CD4-positive, alpha-beta T cell treated with Interleukin-10 for 1 hour (primary cell): ENCODE measurements around the gene SPSB3.
"Not testable (repeated sequence)": the region's sequence is repeated elsewhere in the genome, so short reads cannot be mapped to it uniquely, and the experiment has no call there.

Experiments
- DNase-seq: peaks from one replicate; pipeline ENCODE4 v3.0.0-alpha.2; 2020

SPSB3 gene

DNA sequence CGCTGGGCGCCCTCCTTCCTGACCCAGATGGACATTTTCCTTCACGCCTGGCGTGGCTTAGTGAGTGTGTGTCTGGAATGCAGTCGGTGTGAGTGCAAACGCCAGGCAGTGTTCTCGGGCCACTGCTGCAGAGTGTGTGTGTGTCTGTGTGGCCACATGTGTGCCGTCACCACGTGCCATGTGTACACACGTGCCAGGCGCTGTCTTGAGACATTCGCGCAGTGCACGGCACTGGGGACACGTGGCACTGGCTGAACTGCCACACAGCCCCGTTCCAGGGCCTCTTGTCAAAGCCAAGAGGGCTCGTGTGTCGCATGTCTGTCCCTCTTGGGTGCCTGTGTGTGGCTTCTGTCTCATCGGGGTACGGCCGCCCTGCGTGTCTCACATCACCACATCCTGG lies 47.6 kb downstream of the SPSB3 start:
- DNase-seq = no peak

DNA sequence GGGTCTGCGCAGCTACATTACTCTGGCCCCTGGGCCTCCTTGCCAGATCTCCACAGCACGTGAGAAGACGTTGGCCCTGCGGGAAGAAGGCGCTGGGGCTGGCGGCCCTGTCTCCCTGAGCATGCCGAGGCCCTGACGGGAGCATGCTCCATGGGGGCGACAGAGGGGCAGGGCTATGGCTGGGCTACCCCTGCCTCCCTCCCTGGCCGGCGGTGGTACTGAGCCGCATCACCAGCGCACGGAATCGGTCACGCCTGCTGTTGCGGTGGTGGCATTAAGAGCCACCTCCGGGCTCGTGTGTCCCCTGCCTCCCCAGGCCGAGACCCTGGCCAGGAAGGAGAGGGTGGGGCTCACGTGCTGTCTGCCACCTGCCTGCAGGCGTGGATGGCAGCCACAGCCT lies 48.2 kb downstream of the SPSB3 start:
- DNase-seq = no peak

- not testable (repeated sequence) for DNase-seq
Observed at GRCh38 chr16:1732551-1732987, 49.8 kb downstream of the SPSB3 start.

GRCh38 chr16:1732071-1732470 lies 50.3 kb downstream of the SPSB3 start:
- DNase-seq = no peak

- no peak for DNase-seq
Observed at GRCh38 chr16:1731603-1732002, 50.8 kb downstream of the SPSB3 start.

- no peak for DNase-seq
Observed at GRCh38 chr16:1731073-1731472, 51.3 kb downstream of the SPSB3 start.

DNA sequence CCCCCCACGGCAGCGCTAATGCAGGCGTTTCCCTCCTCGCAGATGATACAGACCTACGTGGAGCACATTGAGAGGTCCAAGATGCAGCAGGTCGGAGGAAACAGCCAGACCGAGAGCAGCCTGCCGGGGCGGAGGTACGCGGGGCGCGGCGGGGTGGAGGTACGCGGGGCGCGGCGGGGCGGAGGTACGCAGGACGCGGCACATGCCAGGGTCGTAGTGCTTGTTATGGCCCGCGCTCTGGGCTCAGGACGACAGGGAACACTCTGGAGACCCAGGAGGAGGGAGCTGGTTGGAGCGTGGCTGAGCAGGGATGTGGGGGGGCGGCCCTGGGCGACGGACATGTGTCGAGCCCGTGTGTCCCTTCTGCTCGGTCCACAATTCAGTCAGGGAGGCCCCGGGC lies 52.9 kb downstream of the SPSB3 start:
- no peak for DNase-seq

DNA sequence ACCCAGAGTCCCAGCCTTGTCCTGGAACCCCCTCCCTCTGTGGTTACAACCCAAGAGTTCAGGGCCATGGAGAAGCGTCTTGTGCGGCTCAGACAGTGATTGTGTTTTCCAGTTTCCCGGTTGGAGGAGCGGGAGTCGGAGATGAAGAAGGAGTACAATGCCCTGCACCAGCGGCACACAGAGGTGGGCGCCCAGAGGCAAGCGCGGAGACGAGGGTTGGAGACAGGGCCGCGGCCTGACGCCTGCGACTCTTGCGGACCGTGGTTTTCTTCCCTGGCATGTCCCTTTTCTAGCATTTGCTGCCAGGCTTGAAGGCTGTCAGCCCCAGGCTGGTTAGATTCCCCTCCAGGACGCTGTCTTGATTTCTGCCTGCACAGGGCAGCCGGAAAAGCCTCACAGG lies 53.3 kb downstream of the SPSB3 start:
- DNase-seq = no peak

DNA sequence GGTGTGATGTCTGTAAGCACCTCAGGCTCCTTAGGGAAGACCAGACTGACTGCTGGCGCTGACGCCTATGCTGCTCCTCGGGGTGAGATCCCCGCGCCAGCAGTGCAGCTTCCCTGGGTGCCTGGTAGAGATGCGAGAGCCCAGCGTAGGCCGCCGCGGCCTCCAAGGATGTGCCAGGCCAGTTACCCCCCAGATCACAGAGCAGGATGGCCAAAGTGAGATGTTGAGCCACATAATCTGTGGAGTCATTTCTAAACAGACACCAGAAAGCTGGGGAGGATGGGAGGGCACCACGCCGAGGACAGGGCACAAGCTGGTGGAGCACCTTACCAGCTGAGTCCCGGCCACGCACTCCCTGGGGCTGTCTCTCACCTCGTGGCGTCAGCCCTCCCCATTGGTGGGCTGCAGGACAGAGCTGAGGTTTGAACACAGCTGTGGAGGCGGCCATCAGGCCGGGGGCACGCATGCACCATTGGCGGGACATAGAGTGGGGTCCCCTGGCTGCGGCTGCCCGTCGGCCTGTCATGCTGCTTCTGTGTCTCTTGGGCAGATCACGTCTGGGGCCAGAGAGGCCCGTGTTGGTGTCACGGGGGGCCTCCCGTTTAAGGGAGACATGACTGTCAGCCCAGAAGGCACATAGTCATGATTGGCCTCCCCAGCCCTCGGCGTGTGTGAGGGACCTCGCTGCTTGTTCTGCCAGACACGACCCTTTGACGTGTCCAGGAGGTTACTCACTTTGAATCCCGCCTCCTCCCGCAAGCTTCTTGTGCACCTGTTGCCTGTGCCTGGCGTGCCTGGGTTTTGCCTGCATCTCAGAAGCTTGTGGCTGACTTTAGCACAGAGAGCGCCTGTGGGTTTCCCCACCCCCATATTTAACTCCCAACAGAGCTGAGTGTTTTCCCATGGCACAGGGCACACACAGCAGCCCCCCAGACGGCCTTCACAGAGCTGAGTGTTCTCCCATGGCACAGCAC lies 54.4 kb downstream of the SPSB3 start:
- DNase-seq = no peak
